ENCODE results near the gene SPECC1.

- TF ChIP-seq CTCF (IDR thresholded peaks at IDR 0.05 in 2 of 3, conservative IDR thresholded peaks at IDR 0.05 in 1 of 3; ENCODE audit: borderline replicate concordance in 1 of 3, insufficient read depth in 1 of 3, low read depth in 2 of 3, low read length in 2 of 3) (no peak), POLR2A (IDR thresholded peaks at IDR 0.05; ENCODE audit: borderline replicate concordance, extremely low read depth, insufficient read depth, insufficient read length) (no peak), YY1 (IDR thresholded peaks at IDR 0.05; ENCODE audit: extremely low read depth, insufficient replicate concordance, low read depth, low read length) (no peak), ZFX (IDR thresholded peaks at IDR 0.05) (no peak)
Observed at GRCh38 chr17:19975601-19976000, 33.6 kb upstream of the SPECC1 start.

Measured in HCT116 (cell line).